ENCODE measurements around the gene PPP2R3A.

Gene PPP2R3A

GRCh38 chr3:135970506-135971116 lies 5.1 kb downstream of the PPP2R3A start:
- peak; percentile 31 for DNase-seq

- no peak for DNase-seq
These were observed 8.3 kb downstream of the PPP2R3A start for GRCh38 chr3:135973841-135974240.

- DNase-seq, result no peak
These were observed 9.5 kb downstream of the PPP2R3A start for GRCh38 chr3:135975053-135975452.

GRCh38 chr3:135975536-135975935 lies 10.0 kb downstream of the PPP2R3A start:
- no peak for DNase-seq

GRCh38 chr3:135980343-135980742 lies 14.8 kb downstream of the PPP2R3A start:
- no peak for DNase-seq

- DNase-seq, result no peak
These were observed 16.3 kb downstream of the PPP2R3A start for GRCh38 chr3:135981701-135982403.

- DNase-seq, result no peak
These were observed 16.9 kb downstream of the PPP2R3A start for GRCh38 chr3:135982404-135982761.

GRCh38 chr3:135982922-135983581 lies 17.5 kb downstream of the PPP2R3A start:
- no peak for DNase-seq

- DNase-seq, result peak; percentile 35
These were observed 22.1 kb downstream of the PPP2R3A start for GRCh38 chr3:135987661-135988060.

- DNase-seq, result no peak
These were observed 23.7 kb downstream of the PPP2R3A start for GRCh38 chr3:135989242-135989641.

GRCh38 chr3:135990903-135991302 lies 25.4 kb downstream of the PPP2R3A start:
- no peak for DNase-seq

GRCh38 chr3:135991621-135992020 lies 26.1 kb downstream of the PPP2R3A start:
- no peak for DNase-seq

- DNase-seq, result no peak
These were observed 26.5 kb downstream of the PPP2R3A start for GRCh38 chr3:135992072-135992471.

- peak; percentile 14 for DNase-seq
These were observed 29.3 kb downstream of the PPP2R3A start for GRCh38 chr3:135994708-135995337.

GRCh38 chr3:135995766-135996165 lies 30.2 kb downstream of the PPP2R3A start:
- no peak for DNase-seq

GRCh38 chr3:135997554-135998320 lies 32.2 kb downstream of the PPP2R3A start:
- no peak for DNase-seq

GRCh38 chr3:136008221-136008620 lies 42.7 kb downstream of the PPP2R3A start:
- no peak for DNase-seq

- no peak for DNase-seq
These were observed 43.4 kb downstream of the PPP2R3A start for GRCh38 chr3:136008732-136009470.

GRCh38 chr3:136018876-136019275 lies 53.3 kb downstream of the PPP2R3A start:
- peak; percentile 3 for DNase-seq

GRCh38 chr3:136021803-136022202 lies 56.3 kb downstream of the PPP2R3A start:
- DNase-seq, result no peak

- no peak for DNase-seq
These were observed 57.2 kb downstream of the PPP2R3A start for GRCh38 chr3:136022529-136023263.
